SK-N-SH (cell line): Measurements from ENCODE around the gene DQX1. TPM values are rescaled to one million over a fixed set of nuclear protein-coding genes. Genes with fewer than 3 reads are reported as not detected.
A peak's percentile ranks its signal among the peaks of the same experiment; 100 is the strongest.

Experiments used
- CTCF ChIA-PET: fragments of 300-600, 350-600 bp; formaldehyde crosslinking; extraction: SDS; loops from one replicate; lab custom pipeline; 2021; lab: Yijun Ruan, JAX
- POLR2A ChIA-PET: fragments of 350-600 bp; sonication (Branson Sonifier 250); formaldehyde crosslinking; extraction: SDS; loops from one replicate; lab custom pipeline; 2020; ENCODE audit warnings: antibody characterized with exemption, inconsistent platforms; lab: Yijun Ruan, JAX
- DNase-seq: peaks from one replicate; pipeline ENCODE4 v3.0.0; 2012
- H2AFZ ChIP-seq: fragments of 200-600 bp; sonication (generic); 2 replicates; pipeline ENCODE4 v1.8.1; 2016; ENCODE audit warnings: antibody characterized with exemption, mild to moderate bottlenecking, low read depth
- H3F3A ChIP-seq: fragments of 200-600 bp; sonication (generic); replicated peaks from 2 replicates; pipeline ENCODE3; 2016; ENCODE audit warnings: antibody characterized with exemption, mild to moderate bottlenecking; ENCODE audit not compliant: insufficient read depth
- H3K27ac ChIP-seq, 2 experiments: fragments of 200-500 bp in 1 of 2; fragments of 200-600 bp in 1 of 2; sonication (Bioruptor generic) in 1 of 2; sonication (generic), shearing (Covaris generic) in 1 of 2; 2 replicates each; pipeline versions ENCODE4 v1.5.1 to v1.6.1; 2014 to 2016; ENCODE audit warnings: low read depth in 2 of 2, inconsistent platforms in 1 of 2, low read length in 1 of 2, mild to moderate bottlenecking in 1 of 2, mixed read lengths in 1 of 2
- H3K27me3 ChIP-seq: fragments of 200-600 bp; sonication (generic), shearing (Covaris generic); 2 replicates; pipeline ENCODE4 v1.6.1; 2016; ENCODE audit warnings: mixed run types; ENCODE audit not compliant: insufficient read depth
- H3K36me3 ChIP-seq, 2 experiments: fragments of 200-500 bp in 1 of 2; fragments of 200-600 bp in 1 of 2; sonication (Bioruptor generic) in 1 of 2; sonication (generic) in 1 of 2; replicated peaks in 1 of 2; 2 replicates each; pipeline versions ENCODE3 to v1.5.1; 2014 to 2016; ENCODE audit warnings: low read length in 1 of 2, mild to moderate bottlenecking in 1 of 2; ENCODE audit not compliant: insufficient read depth in 2 of 2, control insufficient read depth in 1 of 2
- H3K4me1 ChIP-seq, 2 experiments: fragments of 200-500 bp in 1 of 2; fragments of 200-600 bp in 1 of 2; sonication (Bioruptor generic) in 1 of 2; sonication (generic), shearing (Covaris generic) in 1 of 2; 2 replicates each; pipeline versions ENCODE4 v1.5.1 to v1.6.1; 2014 to 2016; ENCODE audit warnings: low read depth in 1 of 2, low read length in 1 of 2, mixed run types in 1 of 2; ENCODE audit not compliant: insufficient read depth in 2 of 2, control insufficient read depth in 1 of 2
- H3K4me2 ChIP-seq: fragments of 200-600 bp; sonication (generic), shearing (Covaris generic); 2 replicates; pipeline ENCODE4 v1.6.1; 2017; ENCODE audit warnings: mixed run types
- H3K4me3 ChIP-seq, 2 experiments: fragments of 200-500 bp in 1 of 2; fragments of 200-600 bp in 1 of 2; sonication (Bioruptor generic) in 1 of 2; sonication (generic), shearing (Covaris generic) in 1 of 2; 2 replicates each; pipeline versions ENCODE4 v1.5.1 to v1.8.1; 2014 to 2016; ENCODE audit warnings: low read depth in 2 of 2, inconsistent platforms in 1 of 2, low read length in 1 of 2, mild to moderate bottlenecking in 1 of 2, mixed read lengths in 1 of 2, moderate library complexity in 1 of 2
- H3K79me2 ChIP-seq: fragments of 200-600 bp; sonication (generic); 2 replicates; pipeline ENCODE4 v1.8.1; 2017; ENCODE audit warnings: mild to moderate bottlenecking; ENCODE audit not compliant: insufficient read depth
- H3K9ac ChIP-seq: fragments of 200-600 bp; sonication (generic); 2 replicates; pipeline ENCODE4 v1.6.1; 2017; ENCODE audit warnings: mixed run types
- H3K9me2 ChIP-seq: fragments of 200-600 bp; sonication (generic); 2 replicates; pipeline ENCODE4 v1.6.1; 2017; ENCODE audit warnings: mixed run types
- H3K9me3 ChIP-seq: fragments of 200-600 bp; sonication (generic); 2 replicates; pipeline ENCODE4 v1.6.1; 2017; ENCODE audit warnings: mixed run types, mild to moderate bottlenecking, moderate library complexity
- H4K20me1 ChIP-seq: fragments of 200-600 bp; sonication (generic); 2 replicates; pipeline ENCODE4 v1.6.1; 2017; ENCODE audit warnings: mild to moderate bottlenecking, mixed run types; ENCODE audit not compliant: insufficient read depth
- FOSL2 ChIP-seq: IDR thresholded peaks from 2 replicates; pipeline ENCODE4 v1.4.0; 2012; ENCODE audit warnings: low read depth, mild to moderate bottlenecking, moderate library complexity, borderline replicate concordance
- RFX5 ChIP-seq: IDR thresholded peaks from 2 replicates; pipeline ENCODE4 v1.6.1; 2012; ENCODE audit warnings: mild to moderate bottlenecking, improper control_type of control experiment, low read length
- SMC3 ChIP-seq: IDR thresholded peaks from 2 replicates; pipeline ENCODE4 v1.6.1; 2012; ENCODE audit warnings: low read depth, low read length, improper control_type of control experiment
- TAF1 ChIP-seq: IDR thresholded peaks from 2 replicates; pipeline ENCODE4 v1.6.1; 2012; ENCODE audit warnings: low read depth, mild to moderate bottlenecking, low read length, moderate library complexity, borderline replicate concordance
- WGBS: methylation state at CpG from one replicate; pipeline ENCODE4 v1.1.6; 2017; ENCODE audit warnings: low lambda C conversion rate; 5-methylcytosine and 5-hydroxymethylcytosine counted together
- polyA plus RNA-seq, 3 experiments: library from polyadenylated mRNA; depleted of rRNA; stranded (reverse); fragments of >200 nt; gene quantifications; 2 replicates each; pipeline ENCODE4 v1.2.3, GENCODE V29; 2012
- TF ChIP-seq, protein P1 (sequence below): IDR thresholded peaks from 2 replicates; pipeline ENCODE4 v1.4.0; 2012; ENCODE audit warnings: low read depth
- TF ChIP-seq, protein P2 (sequence below): IDR thresholded peaks from 2 replicates; pipeline ENCODE4 v1.6.1; 2012; ENCODE audit warnings: mild to moderate bottlenecking, low read depth, low read length, moderate library complexity
- TF ChIP-seq, protein P3 (sequence below): IDR thresholded peaks from 2 replicates; pipeline ENCODE4 v1.4.0; 2012; ENCODE audit warnings: low read depth, borderline replicate concordance

Gene DQX1
- polyA plus RNA-seq, 1 of the 3 experiments (the other 2 are of a cell fraction) = 1.6 TPM

DNA sequence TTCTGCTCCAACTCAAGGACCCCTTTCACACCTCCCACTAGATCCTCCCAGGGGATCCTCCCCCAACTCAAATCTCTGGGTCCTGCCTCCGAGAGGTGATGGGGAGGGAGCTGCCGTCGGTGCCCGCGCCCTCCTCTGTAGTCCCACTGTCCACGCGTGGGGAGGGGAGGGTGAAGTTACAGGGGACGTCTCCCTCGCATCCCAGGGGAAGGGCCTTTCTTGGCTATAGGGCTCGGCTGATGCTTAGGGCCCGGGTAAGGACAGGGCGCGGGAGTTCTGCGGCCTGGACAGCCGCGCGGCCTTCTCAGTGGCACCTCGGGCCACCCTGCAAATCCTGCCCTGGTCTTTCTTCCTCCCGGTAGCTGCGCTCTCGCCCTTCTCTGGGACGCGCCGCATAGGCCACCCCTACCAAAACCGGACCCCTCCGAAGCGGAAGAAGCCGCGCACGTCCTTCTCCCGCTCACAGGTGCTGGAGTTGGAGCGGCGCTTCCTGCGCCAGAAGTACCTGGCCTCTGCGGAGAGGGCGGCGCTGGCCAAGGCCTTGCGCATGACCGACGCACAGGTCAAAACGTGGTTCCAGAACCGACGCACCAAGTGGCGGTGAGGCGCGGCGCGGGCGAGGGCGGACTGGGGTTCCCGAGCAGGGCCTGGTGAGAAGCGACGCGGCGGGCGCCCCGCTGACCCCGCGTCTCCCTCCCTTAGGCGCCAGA is 10.6 kb downstream of the DQX1 start:
- no peaks in the 10 kb centered on the region for H4K20me1 ChIP-seq
- TF ChIP-seq, protein P1, sequence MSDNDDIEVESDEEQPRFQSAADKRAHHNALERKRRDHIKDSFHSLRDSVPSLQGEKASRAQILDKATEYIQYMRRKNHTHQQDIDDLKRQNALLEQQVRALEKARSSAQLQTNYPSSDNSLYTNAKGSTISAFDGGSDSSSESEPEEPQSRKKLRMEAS = no peak
- TF ChIP-seq RFX5 (no peak), FOSL2 (no peak), TAF1 (no peak), SMC3 (no peak)
- TF ChIP-seq, protein P2, sequence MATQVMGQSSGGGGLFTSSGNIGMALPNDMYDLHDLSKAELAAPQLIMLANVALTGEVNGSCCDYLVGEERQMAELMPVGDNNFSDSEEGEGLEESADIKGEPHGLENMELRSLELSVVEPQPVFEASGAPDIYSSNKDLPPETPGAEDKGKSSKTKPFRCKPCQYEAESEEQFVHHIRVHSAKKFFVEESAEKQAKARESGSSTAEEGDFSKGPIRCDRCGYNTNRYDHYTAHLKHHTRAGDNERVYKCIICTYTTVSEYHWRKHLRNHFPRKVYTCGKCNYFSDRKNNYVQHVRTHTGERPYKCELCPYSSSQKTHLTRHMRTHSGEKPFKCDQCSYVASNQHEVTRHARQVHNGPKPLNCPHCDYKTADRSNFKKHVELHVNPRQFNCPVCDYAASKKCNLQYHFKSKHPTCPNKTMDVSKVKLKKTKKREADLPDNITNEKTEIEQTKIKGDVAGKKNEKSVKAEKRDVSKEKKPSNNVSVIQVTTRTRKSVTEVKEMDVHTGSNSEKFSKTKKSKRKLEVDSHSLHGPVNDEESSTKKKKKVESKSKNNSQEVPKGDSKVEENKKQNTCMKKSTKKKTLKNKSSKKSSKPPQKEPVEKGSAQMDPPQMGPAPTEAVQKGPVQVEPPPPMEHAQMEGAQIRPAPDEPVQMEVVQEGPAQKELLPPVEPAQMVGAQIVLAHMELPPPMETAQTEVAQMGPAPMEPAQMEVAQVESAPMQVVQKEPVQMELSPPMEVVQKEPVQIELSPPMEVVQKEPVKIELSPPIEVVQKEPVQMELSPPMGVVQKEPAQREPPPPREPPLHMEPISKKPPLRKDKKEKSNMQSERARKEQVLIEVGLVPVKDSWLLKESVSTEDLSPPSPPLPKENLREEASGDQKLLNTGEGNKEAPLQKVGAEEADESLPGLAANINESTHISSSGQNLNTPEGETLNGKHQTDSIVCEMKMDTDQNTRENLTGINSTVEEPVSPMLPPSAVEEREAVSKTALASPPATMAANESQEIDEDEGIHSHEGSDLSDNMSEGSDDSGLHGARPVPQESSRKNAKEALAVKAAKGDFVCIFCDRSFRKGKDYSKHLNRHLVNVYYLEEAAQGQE = no peak
- TF ChIP-seq, protein P3, sequence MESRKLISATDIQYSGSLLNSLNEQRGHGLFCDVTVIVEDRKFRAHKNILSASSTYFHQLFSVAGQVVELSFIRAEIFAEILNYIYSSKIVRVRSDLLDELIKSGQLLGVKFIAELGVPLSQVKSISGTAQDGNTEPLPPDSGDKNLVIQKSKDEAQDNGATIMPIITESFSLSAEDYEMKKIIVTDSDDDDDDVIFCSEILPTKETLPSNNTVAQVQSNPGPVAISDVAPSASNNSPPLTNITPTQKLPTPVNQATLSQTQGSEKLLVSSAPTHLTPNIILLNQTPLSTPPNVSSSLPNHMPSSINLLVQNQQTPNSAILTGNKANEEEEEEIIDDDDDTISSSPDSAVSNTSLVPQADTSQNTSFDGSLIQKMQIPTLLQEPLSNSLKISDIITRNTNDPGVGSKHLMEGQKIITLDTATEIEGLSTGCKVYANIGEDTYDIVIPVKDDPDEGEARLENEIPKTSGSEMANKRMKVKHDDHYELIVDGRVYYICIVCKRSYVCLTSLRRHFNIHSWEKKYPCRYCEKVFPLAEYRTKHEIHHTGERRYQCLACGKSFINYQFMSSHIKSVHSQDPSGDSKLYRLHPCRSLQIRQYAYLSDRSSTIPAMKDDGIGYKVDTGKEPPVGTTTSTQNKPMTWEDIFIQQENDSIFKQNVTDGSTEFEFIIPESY = no peak
- TF ChIP-seq, all 33 proteins: peak for 0
- Histone ChIP-seq H3K9ac (peak overlapping the region; percentile 71), H3K4me2 (peak overlapping the region; percentile 99), H3K79me2 (peaks cover 23% of the 10 kb centered on the region; the same call in 1 of the 2 replicates), H3K4me1 (peaks cover 9 to 18% of the 10 kb centered on the region in 2 experiments; a peak in 1 of 4 replicates), H3K9me3 (no peaks in the 10 kb centered on the region), H3K27ac (peak overlapping the region in 1 of 2 experiments; percentile 95; a peak in 1 of 4 replicates), H3F3A (peaks cover 11% of the 10 kb centered on the region), H3K4me3 (peak overlapping the region; percentile 68 to 90), H3K9me2 (no peaks in the 10 kb centered on the region), H3K27me3 (no peaks in the 10 kb centered on the region), H2AFZ (no peak overlapping the region), H3K36me3 (peaks cover 4% of the 10 kb centered on the region in 2 experiments)
- WGBS = 91% methylated on average over 44 of the region's 60 CpGs
- DNase-seq = peak; percentile 57
- ChIA-PET CTCF (interaction anchor here (1.4 to 3.1 kb wide), 6 partner anchors 11 to 73 kb away, joined by 3 to 14 read pairs (median 10); partner anchors contain the start of genes AUP1, CCDC142, DQX1 and HTRA2), POLR2A (interaction anchor here (0.7 to 1.9 kb wide), 6 partner anchors 14 to 38 kb away, joined by 4 to 6 read pairs (median 4); partner anchors contain the start of genes AUP1, CCDC142, HTRA2 and LOXL3)
